ENCODE measurements around the gene CFAP73. TPM values are rescaled to one million over a fixed set of nuclear protein-coding genes. Genes with fewer than 3 reads are reported as not detected.
"Not testable (repeated sequence)": the region's sequence is repeated elsewhere in the genome, so short reads cannot be mapped to it uniquely, and the experiment has no call there.

The CFAP73 gene
- total RNA-seq, 1 experiment from 2014 or later: 0.94 TPM

- Mint-ChIP-seq H3K27me3 (ENCODE audit: low read depth) (peaks cover 10% of the 10 kb centered on the region), H3K27ac (no peak overlapping the region; the same call in 1 of the 2 replicates), H3K36me3 (no peaks in the 10 kb centered on the region), H3K4me1 (peaks cover 16% of the 10 kb centered on the region), H3K9me3 (no peaks in the 10 kb centered on the region), H3K4me3 (no peak overlapping the region)
- ChIA-PET CTCF (interaction anchor here (0.6 to 1.3 kb wide), 2 partner anchors 9 to 12 kb away, joined by 4 to 7 read pairs; partner anchors contain the start of gene CFAP73), POLR2A (interaction anchor here (0.6 kb wide), 1 partner anchor 158 kb away, joined by 4 read pairs; no protein-coding TSS in a partner anchor)
- no peak for DNase-seq (ENCODE audit: low spot score)
- TF ChIP-seq STAT6 (CRISPR knock-in tag; conservative IDR thresholded peaks at IDR 0.05; ENCODE audit: low read depth) (no peak), E2F4 (CRISPR knock-in tag; IDR thresholded peaks at IDR 0.05; ENCODE audit: borderline replicate concordance, low read depth) (no peak), TP53 (CRISPR knock-in tag; IDR thresholded peaks at IDR 0.05) (no peak), ZNF532 (CRISPR knock-in tag; IDR thresholded peaks at IDR 0.05; ENCODE audit: borderline replicate concordance) (no peak), MYBL2 (CRISPR knock-in tag; IDR thresholded peaks at IDR 0.05) (no peak), NR3C1 (CRISPR knock-in tag; conservative IDR thresholded peaks at IDR 0.05; ENCODE audit: low read depth) (no peak), SOX15 (CRISPR knock-in tag; IDR thresholded peaks at IDR 0.05) (no peak)
- no peak for ATAC-seq
These were observed 8.8 kb upstream of the CFAP73 start for GRCh38 chr12:113140706-113141105.

GRCh38 chr12:113141716-113142115 is 7.8 kb upstream of the CFAP73 start:
- H3K9me3 Mint-ChIP-seq; DNase-seq (ENCODE audit: low spot score); H3K36me3 Mint-ChIP-seq; POLR2A ChIA-PET; H3K4me3 Mint-ChIP-seq; H3K27ac Mint-ChIP-seq; ATAC-seq; H3K4me1 Mint-ChIP-seq; H3K27me3 Mint-ChIP-seq (ENCODE audit: low read depth): not testable (repeated sequence)
- CTCF ChIA-PET: interaction anchor here (1.2 to 1.8 kb wide), 3 partner anchors 11 to 44 kb away, joined by 3 to 7 read pairs (median 6); no protein-coding TSS in a partner anchor
- TF ChIP-seq ZNF121 (CRISPR knock-in tag; IDR thresholded peaks at IDR 0.05): peak; percentile 54; the same call in 1 of the 2 replicates

GRCh38 chr12:113142173-113142885 is 7.2 kb upstream of the CFAP73 start:
- no peak overlapping the region for H3K4me3 Mint-ChIP-seq
- H3K4me1 Mint-ChIP-seq: peaks cover 4% of the 10 kb centered on the region
- H3K36me3 Mint-ChIP-seq: peaks cover 4% of the 10 kb centered on the region; the same call in 1 of the 2 replicates
- no peak for DNase-seq (ENCODE audit: low spot score)
- ChIA-PET CTCF (interaction anchor here (1.2 to 2.0 kb wide), 3 partner anchors 11 to 45 kb away, joined by 3 to 8 read pairs (median 6); no protein-coding TSS in a partner anchor), POLR2A (no interaction called here)
- peaks cover 2% of the 10 kb centered on the region; the same call in 1 of the 2 replicates for H3K27me3 Mint-ChIP-seq (ENCODE audit: low read depth)
- ATAC-seq: peak; percentile 15; the same call in 1 of the 2 replicates
- no peak overlapping the region for H3K27ac Mint-ChIP-seq
- peaks cover 4% of the 10 kb centered on the region for H3K9me3 Mint-ChIP-seq
- TF ChIP-seq GTF2I (CRISPR knock-in tag; conservative IDR thresholded peaks at IDR 0.05) (no peak), AFF4 (CRISPR knock-in tag; IDR thresholded peaks at IDR 0.05; ENCODE audit: borderline replicate concordance) (no peak), ZNF425 (CRISPR knock-in tag; conservative IDR thresholded peaks at IDR 0.05) (no peak), ZBTB43 (CRISPR knock-in tag; IDR thresholded peaks at IDR 0.05) (no peak), ATF3 (CRISPR knock-in tag; conservative IDR thresholded peaks at IDR 0.05) (no peak)
